Measurements from ENCODE around the gene PROP1.
"Not testable (repeated sequence)": the region's sequence is repeated elsewhere in the genome, so short reads cannot be mapped to it uniquely, and the experiment has no call there.

PROP1 gene

DNA sequence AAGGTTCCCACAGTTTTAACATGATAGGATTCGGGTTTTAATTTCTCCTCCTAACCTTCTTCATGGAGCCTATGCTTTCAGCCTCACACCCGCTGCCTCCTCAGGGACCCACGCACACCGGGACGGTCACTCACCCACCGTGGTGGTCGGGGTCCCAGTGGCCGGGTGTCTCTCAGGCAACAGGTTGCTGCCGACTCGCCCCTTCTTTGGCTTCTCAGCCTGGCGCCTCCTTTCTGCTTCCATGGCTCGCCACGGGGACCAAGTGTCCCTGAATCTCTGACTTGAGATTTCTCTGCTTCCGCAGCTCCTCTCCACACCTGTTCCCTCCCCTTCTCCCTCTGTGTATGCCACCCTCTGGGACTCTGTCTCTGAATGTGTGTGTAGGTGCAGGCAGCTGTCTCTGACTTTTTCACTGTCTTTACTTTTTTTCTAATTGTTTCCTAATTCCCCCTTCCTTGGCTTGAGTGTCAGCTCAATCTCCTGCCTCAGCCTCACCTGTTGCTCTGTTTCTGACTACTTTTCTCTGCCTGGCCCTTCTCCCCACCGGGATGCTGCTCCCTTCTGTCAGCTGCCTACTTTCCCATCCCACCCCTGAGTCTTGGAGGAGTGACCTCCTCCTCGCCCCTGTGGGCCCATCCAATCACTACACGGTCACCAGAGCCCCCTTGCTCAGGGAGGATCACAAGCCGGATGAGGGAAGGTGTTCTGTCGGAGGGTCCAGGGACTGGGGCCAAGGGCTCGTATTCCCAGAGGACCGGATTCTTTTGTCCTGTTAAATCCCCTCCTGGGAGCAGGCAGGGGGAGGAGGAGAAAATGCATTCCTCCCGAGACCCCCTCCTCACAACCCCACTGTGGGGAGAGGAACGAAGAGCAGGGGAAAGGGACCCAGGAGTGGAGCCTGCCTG lies at the start of gene PROP1:
Gene PROP1, minus strand, starts transcription at position 552 of the 905 bp plus-strand sequence. Its CDS starts 309 bp downstream, at position 243.
- DNase-seq, result no peak

- DNase-seq, result not testable (repeated sequence)
Observed at GRCh38 chr5:178019379-178020030, 23.5 kb upstream of the PROP1 start.

GRCh38 chr5:178012758-178013157 lies 16.7 kb upstream of the PROP1 start:
- not testable (repeated sequence) for DNase-seq

GRCh38 chr5:178011816-178012554 lies 15.9 kb upstream of the PROP1 start:
- not testable (repeated sequence) for DNase-seq

DNA sequence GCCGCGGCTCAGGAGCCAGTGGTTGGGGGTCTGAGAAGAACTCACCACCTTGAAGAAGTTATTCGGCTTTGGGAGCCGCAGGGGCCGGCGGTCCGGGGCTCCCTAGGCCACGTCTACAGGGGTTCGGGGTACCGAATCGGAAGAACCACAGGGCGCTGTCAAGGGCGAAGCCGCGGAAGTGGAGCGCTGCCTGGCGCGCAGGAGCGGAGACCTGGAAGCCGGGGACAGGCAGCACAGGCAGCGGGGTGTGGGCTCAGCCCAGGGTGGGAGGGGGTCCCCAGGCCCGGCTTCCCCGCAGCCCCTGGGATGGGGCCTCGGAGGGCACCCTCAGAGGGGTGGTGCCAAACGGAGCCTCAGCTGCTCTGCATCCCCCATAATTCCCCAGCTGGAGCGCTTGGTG lies 11.2 kb upstream of the PROP1 start:
- not testable (repeated sequence) for DNase-seq

DNA sequence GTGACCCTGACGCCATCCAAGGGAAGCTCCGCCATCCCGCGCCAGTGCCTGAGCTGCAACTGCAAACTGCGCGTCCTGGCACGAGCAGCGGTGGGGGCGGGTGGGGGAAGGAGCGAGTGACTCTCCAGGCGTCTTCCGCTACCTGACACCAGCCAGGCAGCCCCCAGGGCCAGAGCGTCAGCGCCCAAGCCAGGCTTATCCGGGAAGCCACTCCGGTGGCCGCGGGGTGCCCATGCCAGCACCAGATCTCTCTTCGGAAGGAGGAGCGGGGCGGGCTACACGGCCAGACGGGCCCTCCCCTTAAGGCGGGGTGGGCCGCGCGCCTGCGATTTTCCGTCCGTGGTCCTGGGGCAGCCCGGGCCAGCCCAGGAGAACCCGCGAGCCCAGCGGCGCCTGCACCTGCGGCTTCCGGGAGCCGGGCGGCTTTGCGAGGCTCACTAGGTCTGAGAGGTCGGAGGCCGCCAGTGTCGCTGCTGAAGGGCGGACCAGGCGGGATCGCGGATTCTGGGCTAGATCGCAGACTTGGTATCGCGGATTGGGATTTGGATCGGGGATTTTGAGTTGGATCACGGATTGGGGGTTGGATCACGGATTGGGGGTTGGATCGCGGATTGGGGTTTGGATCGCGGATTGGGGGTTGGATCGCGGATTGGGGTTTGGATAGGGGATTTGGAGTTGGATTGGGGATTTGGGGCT lies 10.6 kb upstream of the PROP1 start:
- DNase-seq, result peak; percentile 65

GRCh38 chr5:178006181-178006535 lies 10.1 kb upstream of the PROP1 start:
- DNase-seq, result not testable (repeated sequence)

- DNase-seq, result no peak
Observed at GRCh38 chr5:177997846-177998245, 1.8 kb upstream of the PROP1 start.

GRCh38 chr5:177997319-177997670 lies 1.3 kb upstream of the PROP1 start:
- DNase-seq, result no peak

GRCh38 chr5:177996660-177997318 lies 747 bp upstream of the PROP1 start:
- DNase-seq, result no peak

GRCh38 chr5:177994561-177995190 lies 1.4 kb downstream of the PROP1 start:
- DNase-seq, result no peak

DNA sequence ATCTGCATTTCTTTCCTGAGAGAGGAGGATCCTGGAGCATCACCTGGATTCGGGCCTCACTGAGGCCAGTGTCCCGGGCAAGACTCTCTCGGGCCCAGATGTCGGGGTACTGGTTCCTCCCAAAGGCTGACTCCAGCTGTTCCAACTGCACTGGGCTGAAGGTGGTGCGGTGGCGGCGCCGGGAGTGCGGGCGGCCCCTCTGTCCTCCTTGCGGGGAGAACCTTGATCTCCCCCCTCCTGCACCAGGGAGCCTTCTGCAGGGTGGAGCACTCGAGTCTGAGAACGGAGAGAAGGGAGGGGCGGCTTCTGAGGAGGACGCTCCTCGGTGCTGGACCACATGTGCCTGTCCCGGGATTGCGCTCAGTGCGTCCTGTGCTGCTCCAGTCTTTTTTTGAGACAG lies 2.0 kb downstream of the PROP1 start:
- no peak for DNase-seq

DNA sequence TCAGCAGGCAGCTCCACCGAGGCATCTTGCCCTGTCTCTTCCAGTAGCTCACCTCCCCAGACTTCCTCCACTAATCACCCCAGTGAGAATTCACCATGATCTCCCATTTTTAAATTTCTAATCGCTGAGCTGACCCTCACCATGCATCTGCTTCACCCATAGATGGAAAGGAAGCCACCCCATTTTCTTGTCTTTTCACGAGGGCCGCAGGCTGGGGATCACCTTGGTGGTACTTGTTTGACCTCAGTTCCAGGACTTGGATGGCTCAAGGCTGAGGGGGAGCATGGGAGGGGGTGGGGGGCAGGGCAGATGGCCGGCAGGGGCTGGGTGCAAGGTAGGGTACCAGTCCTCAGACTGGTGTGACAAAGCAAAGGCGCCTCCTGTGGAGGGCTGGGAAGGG lies 3.6 kb downstream of the PROP1 start:
- DNase-seq, result no peak

DNA sequence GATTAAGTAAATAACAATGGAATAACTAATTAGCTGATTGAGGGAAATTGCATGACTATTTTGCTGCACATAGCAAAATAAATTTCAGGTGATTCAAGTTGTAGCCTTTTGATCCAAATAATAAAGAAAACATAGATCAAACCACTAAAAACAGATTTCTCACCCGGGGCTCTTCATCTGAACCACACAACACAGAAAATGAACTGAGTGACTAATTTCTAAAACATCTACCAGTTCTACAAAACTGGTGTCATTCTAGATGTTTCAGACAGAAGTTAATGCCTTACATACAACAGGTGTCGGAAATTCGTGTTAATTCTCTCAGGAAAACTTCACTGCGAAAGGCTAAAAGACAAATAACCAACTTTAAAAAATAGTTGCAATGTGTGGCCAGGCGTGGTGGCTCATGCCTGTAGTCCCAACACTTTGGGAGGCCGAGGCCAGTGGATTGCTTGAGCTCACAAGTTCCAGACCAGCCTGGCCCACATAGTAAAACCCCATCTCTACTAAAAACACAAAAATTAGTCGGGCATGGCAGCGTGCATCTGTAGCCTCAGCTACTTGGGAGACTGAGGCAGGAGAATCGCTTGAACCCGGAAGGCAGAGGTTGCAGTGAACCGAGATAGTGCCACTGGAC lies 6.9 kb downstream of the PROP1 start:
- DNase-seq, result no peak

GRCh38 chr5:177987326-177987725 lies 8.7 kb downstream of the PROP1 start:
- DNase-seq, result no peak

GRCh38 chr5:177985430-177986040 lies 10.5 kb downstream of the PROP1 start:
- no peak for DNase-seq

- no peak for DNase-seq
Observed at GRCh38 chr5:177984584-177985206, 11.3 kb downstream of the PROP1 start.

DNA sequence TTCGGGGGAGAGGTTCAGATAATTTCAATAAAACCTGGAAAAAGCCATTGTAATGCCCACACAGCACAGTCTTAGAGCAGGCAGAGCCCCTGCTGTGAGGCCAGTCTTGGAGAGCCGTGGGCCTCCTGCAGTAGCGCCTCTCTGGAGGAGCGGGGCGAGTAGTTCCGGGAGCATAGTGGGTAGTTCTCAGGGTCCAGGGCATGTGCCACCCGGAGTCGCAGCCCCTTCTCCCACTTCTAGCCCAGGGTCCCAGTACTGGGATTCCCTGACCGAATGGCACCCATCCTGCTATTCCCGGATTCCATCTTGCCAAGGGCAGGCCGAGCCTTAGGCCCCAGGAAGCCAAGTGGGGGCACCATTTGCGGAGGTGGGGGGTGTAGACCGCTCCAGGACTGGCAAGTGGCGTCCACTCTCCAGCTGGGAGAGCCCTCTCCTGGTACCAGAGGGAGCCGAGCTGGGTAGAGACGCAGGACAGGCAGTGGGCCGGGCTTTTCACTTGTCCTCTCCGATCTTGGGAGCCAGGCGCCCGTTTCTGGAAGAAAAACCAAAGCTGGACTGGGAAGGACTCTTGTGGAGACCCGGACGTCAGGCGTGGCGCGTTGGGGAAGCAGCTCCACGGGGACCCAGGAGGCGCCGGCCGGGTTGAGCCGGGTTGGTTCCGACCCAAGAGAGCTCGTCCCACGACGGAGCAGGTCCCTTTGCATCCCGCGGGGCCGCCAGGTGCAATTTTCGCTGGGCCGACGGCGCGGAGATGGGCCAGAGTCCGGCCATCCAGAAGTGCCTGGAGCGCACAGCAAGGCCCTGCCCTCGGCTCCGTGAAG lies 12.1 kb downstream of the PROP1 start:
- DNase-seq, result no peak

- DNase-seq, result no peak
Observed at GRCh38 chr5:177982956-177983355, 13.1 kb downstream of the PROP1 start.
